ENCODE results near the gene EEF1B2. TPM values are rescaled to one million over a fixed set of nuclear protein-coding genes. Genes with fewer than 3 reads are reported as not detected.
A peak's percentile ranks its signal among the peaks of the same experiment; 100 is the strongest.
"Not testable (repeated sequence)": the region's sequence is repeated elsewhere in the genome, so short reads cannot be mapped to it uniquely, and the experiment has no call there.

EEF1B2 gene
- total and polyA plus RNA-seq, 12 donors: 298 to 838 (median 419) TPM

- TF ChIP-seq CTCF (IDR thresholded peaks at IDR 0.05) (peak in 2 of 6 experiments; percentile 9 to 10), POLR2A (IDR thresholded peaks at IDR 0.05) (no peak)
- Histone ChIP-seq H3K4me1 (replicated peaks in 1 of 2) (peaks cover 19 to 55% of the 10 kb centered on the region in 2 donors), H3K36me3 (replicated peaks in 1 of 2) (peaks cover 0 to 29% of the 10 kb centered on the region in 2 donors), H3K4me3 (peak overlapping the region; percentile 51 to 91 (median 57)), H3K9me3 (replicated peaks in 1 of 3) (no peaks in the 10 kb centered on the region), H3K27me3 (no peaks in the 10 kb centered on the region), H3K27ac (peak overlapping the region; percentile 89 to 96 (median 94))
- WGBS, 4 donors: 0 to 1% (median 1%) methylated on average over 21 to 33 of the region's 33 CpGs
- peak in 3 of 7 donors; percentile 31 to 41 (median 35) for DNase-seq
- intact Hi-C loops (cut with DNase I): loop anchor here in 1 of 2 donors (10.0 kb wide), 1 partner anchor 134 kb away; no protein-coding TSS in a partner anchor
Measured at GRCh38 chr2:206158563-206159345, 941 bp upstream of the EEF1B2 start.

GRCh38 chr2:206160125-206160806, 571 bp downstream of the EEF1B2 start:
- peaks cover 0 to 29% of the 10 kb centered on the region in 2 donors for H3K36me3 ChIP-seq (replicated peaks in 1 of 2)
- intact Hi-C loops (cut with DNase I): loop anchor here in 1 of 2 donors (10.0 kb wide), 1 partner anchor 105 kb away; no protein-coding TSS in a partner anchor
- 3 to 8% (median 4%) methylated on average over 14 to 30 of the region's 30 CpGs for WGBS, 4 donors
- H3K4me3 ChIP-seq: peak overlapping the region; percentile 56 to 91 (median 60)
- H3K9me3 ChIP-seq (replicated peaks in 1 of 3): no peaks in the 10 kb centered on the region
- TF ChIP-seq CTCF (IDR thresholded peaks at IDR 0.05) (no peak), POLR2A (IDR thresholded peaks at IDR 0.05) (no peak)
- H3K27ac ChIP-seq: peak overlapping the region; percentile 89 to 96 (median 94)
- DNase-seq: peak in 5 of 7 donors; percentile 28 to 72 (median 35)
- H3K27me3 ChIP-seq: no peaks in the 10 kb centered on the region
- H3K4me1 ChIP-seq (replicated peaks in 1 of 2): peaks cover 19 to 47% of the 10 kb centered on the region in 2 donors

GRCh38 chr2:206160807-206161179, 1.1 kb downstream of the EEF1B2 start:
- peak overlapping the region in 4 of 5 donors; percentile 89 to 96 (median 94) for H3K27ac ChIP-seq
- intact Hi-C loops (cut with DNase I): loop anchor here in 1 of 2 donors (10.0 kb wide), 1 partner anchor 104 kb away; no protein-coding TSS in a partner anchor

GRCh38 chr2:206162401-206162800, 2.7 kb downstream of the EEF1B2 start:
- intact Hi-C loops (cut with DNase I): loop anchor here in 1 of 2 donors (10.0 kb wide), 1 partner anchor 102 kb away; no protein-coding TSS in a partner anchor
- DNase-seq: peak in 6 of 7 donors; percentile 39 to 81 (median 56)
- not testable (repeated sequence) for H3K9me3 ChIP-seq (replicated peaks in 1 of 3); H3K27me3 ChIP-seq; H3K4me3 ChIP-seq
- 59 to 69% (median 60%) methylated on average over 4 of the region's 4 CpGs for WGBS, 4 donors
- peaks cover 0 to 29% of the 10 kb centered on the region in 2 donors for H3K36me3 ChIP-seq (replicated peaks in 1 of 2)
- peak overlapping the region in 3 of 5 donors; percentile 45 to 69 (median 58) for H3K27ac ChIP-seq
- peaks cover 19 to 35% of the 10 kb centered on the region in 2 donors for H3K4me1 ChIP-seq (replicated peaks in 1 of 2)

More at GRCh38 chr2:206160807-206161179, 1.1 kb downstream of the EEF1B2 start:
- Histone ChIP-seq H3K36me3 (replicated peaks in 1 of 2) (peaks cover 0 to 29% of the 10 kb centered on the region in 2 donors), H3K27me3 (no peaks in the 10 kb centered on the region), H3K9me3 (replicated peaks in 1 of 3) (no peaks in the 10 kb centered on the region), H3K4me3 (peak overlapping the region in 2 of 4 donors; percentile 57 to 91), H3K4me1 (replicated peaks in 1 of 2) (peaks cover 19 to 47% of the 10 kb centered on the region in 2 donors)
- WGBS, 4 donors: 43 to 60% (median 51%) methylated on average over 2 of the region's 2 CpGs
- no peak for TF ChIP-seq CTCF (IDR thresholded peaks at IDR 0.05)
- TF ChIP-seq POLR2A (IDR thresholded peaks at IDR 0.05): no peak
- DNase-seq: peak in 2 of 7 donors; percentile 27 to 30

All from adrenal gland (tissue), 12 donors.